ENCODE results near the gene CCDC82. TPM values are rescaled to one million over a fixed set of nuclear protein-coding genes. Genes with fewer than 3 reads are reported as not detected.
"Not testable (repeated sequence)": the region's sequence is repeated elsewhere in the genome, so short reads cannot be mapped to it uniquely, and the experiment has no call there.

Gene CCDC82
- total and polyA plus RNA-seq, 7 donors, result 6.3 to 21.4 (median 8.6) TPM

- Histone ChIP-seq H3K4me1 (no peaks in the 10 kb centered on the region), H3K27me3 (ENCODE audit: insufficient read depth in 3 of 3, low read length in 2 of 3) (no peaks in the 10 kb centered on the region), H3K9me3 (no peaks in the 10 kb centered on the region), H3K4me3 (no peak overlapping the region), H3K27ac (no peak overlapping the region), H3K36me3 (ENCODE audit: insufficient read depth in 1 of 2, low read depth in 1 of 2) (no peaks in the 10 kb centered on the region)
- 63 to 83% (median 69%) methylated on average over 1 of the region's 1 CpG for WGBS, 3 donors
- TF ChIP-seq CTCF (IDR thresholded peaks at IDR 0.05), result no peak
- intact Hi-C loops (cut with DNase I), result no loop called here
- no peak for ATAC-seq
- DNase-seq, result no peak
These were observed 23.2 kb upstream of the CCDC82 start for GRCh38 chr11:96412761-96413381.

- ATAC-seq; H3K4me1 ChIP-seq; DNase-seq; intact Hi-C loops (cut with DNase I); H3K27me3 ChIP-seq (ENCODE audit: insufficient read depth in 3 of 3, low read length in 2 of 3); H3K27ac ChIP-seq; H3K9me3 ChIP-seq; H3K36me3 ChIP-seq (ENCODE audit: insufficient read depth in 1 of 2, low read depth in 1 of 2): not testable (repeated sequence)
- WGBS, 3 donors, result 77 to 83% (median 81%) methylated on average over 16 to 18 of the region's 18 CpGs
- H3K4me3 ChIP-seq, result peak overlapping the region; percentile 28
These were observed 21.7 kb upstream of the CCDC82 start for GRCh38 chr11:96411412-96411811.

- H3K27me3 ChIP-seq (ENCODE audit: insufficient read depth in 3 of 3, low read length in 2 of 3), result no peaks in the 10 kb centered on the region
- no peaks in the 10 kb centered on the region for H3K4me1 ChIP-seq
- H3K4me3 ChIP-seq, result no peak overlapping the region
- ATAC-seq (no peak), DNase-seq (no peak)
- H3K36me3 ChIP-seq (ENCODE audit: insufficient read depth in 1 of 2, low read depth in 1 of 2), result no peaks in the 10 kb centered on the region
- no peak for TF ChIP-seq CTCF (IDR thresholded peaks at IDR 0.05)
- 76 to 84% (median 77%) methylated on average over 1 of the region's 1 CpG for WGBS, 3 donors
- H3K9me3 ChIP-seq, result no peaks in the 10 kb centered on the region
- H3K27ac ChIP-seq, result no peak overlapping the region
- intact Hi-C loops (cut with DNase I), result no loop called here
These were observed 11.0 kb upstream of the CCDC82 start for GRCh38 chr11:96400697-96401096.

DNA sequence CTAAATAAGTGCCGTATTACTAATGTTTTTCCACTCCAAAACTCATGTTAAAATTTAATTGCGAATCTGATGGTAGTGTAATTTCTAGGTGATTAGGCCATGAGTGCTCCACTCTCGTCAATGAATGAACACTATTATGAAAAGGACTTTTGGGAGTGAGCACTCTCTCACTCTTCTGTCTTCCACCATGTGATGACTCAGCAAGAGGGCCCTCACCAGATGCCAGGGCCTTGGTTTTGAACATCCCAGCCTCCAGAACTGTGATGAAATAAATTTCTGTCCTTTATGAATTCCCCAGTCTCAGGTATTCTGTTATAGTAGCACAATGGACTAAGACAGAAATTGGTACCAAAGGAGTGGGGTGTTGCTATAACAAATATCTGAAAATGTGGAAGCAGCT, 8.2 kb upstream of the CCDC82 start:
- no peak for ATAC-seq
- Histone ChIP-seq H3K27ac (no peak overlapping the region), H3K9me3 (no peaks in the 10 kb centered on the region), H3K27me3 (ENCODE audit: insufficient read depth in 3 of 3, low read length in 2 of 3) (no peaks in the 10 kb centered on the region), H3K36me3 (ENCODE audit: insufficient read depth in 1 of 2, low read depth in 1 of 2) (no peaks in the 10 kb centered on the region), H3K4me3 (no peak overlapping the region), H3K4me1 (no peaks in the 10 kb centered on the region)
- WGBS, 3 donors, result 79 to 94% (median 79%) methylated on average over 3 of the region's 3 CpGs
- no peak for TF ChIP-seq CTCF (IDR thresholded peaks at IDR 0.05)
- no peak for DNase-seq
- intact Hi-C loops (cut with DNase I), result loop anchor here in 1 of 2 donors (10.0 kb wide), 1 partner anchor 563 kb away; no protein-coding TSS in a partner anchor

DNA sequence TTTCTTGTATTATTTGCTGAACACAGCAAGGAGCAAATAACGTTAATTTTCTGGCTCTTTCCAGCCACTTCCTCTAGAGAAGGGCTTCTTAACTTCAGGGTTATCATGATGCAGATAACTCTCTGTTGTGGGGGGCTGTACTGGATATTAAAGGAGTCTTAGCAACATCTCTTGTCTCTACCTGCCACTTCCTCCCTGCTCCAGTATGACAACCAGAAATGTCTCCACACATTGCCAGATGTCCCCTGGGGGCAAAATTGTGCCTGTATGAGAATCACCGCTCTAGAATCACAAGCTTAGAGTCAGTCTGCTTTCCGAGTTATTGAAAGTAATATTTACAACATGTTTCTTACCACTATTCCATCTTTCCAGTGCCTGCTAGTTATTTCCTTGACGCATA, 6.9 kb upstream of the CCDC82 start:
- no peak for DNase-seq
- H3K27ac ChIP-seq, result no peak overlapping the region
- H3K9me3 ChIP-seq, result no peaks in the 10 kb centered on the region
- H3K36me3 ChIP-seq (ENCODE audit: insufficient read depth in 1 of 2, low read depth in 1 of 2), result no peaks in the 10 kb centered on the region
- no peak overlapping the region for H3K4me3 ChIP-seq
- no peaks in the 10 kb centered on the region for H3K4me1 ChIP-seq
- no peak for ATAC-seq
- WGBS, 3 donors, result 75 to 82% (median 80%) methylated on average over 4 of the region's 4 CpGs
- no peak for TF ChIP-seq CTCF (IDR thresholded peaks at IDR 0.05)
- intact Hi-C loops (cut with DNase I), result loop anchor here in 1 of 2 donors (10.0 kb wide), 1 partner anchor 562 kb away; no protein-coding TSS in a partner anchor
- no peaks in the 10 kb centered on the region for H3K27me3 ChIP-seq (ENCODE audit: insufficient read depth in 3 of 3, low read length in 2 of 3)

All from psoas muscle (tissue), 8 donors.